KMS-11 (cell line): ENCODE data around the gene IL1RN.

Experiments
- H2AFZ ChIP-seq: fragments of 200-600 bp; sonication (generic); 2 replicates; pipeline ENCODE4 v1.6.1; 2016; ENCODE audit warnings: antibody characterized with exemption, mixed run types, low read depth
- H3K27ac ChIP-seq: fragments of 200-600 bp; sonication (generic); 2 replicates; pipeline ENCODE4 v1.6.1; 2016; ENCODE audit warnings: mild to moderate bottlenecking, mixed run types
- H3K27me3 ChIP-seq: fragments of 200-600 bp; sonication (generic); 2 replicates; pipeline ENCODE4 v1.6.1; 2017; ENCODE audit warnings: mild to moderate bottlenecking, low read depth, mixed run types, moderate library complexity; ENCODE audit not compliant: insufficient read depth
- H3K36me3 ChIP-seq: fragments of 200-600 bp; sonication (generic); 2 replicates; pipeline ENCODE4 v1.6.1; 2017; ENCODE audit warnings: mild to moderate bottlenecking, mixed run types; ENCODE audit not compliant: insufficient read depth
- H3K4me1 ChIP-seq: fragments of 200-600 bp; sonication (generic); 2 replicates; pipeline ENCODE4 v1.6.1; 2016; ENCODE audit warnings: mild to moderate bottlenecking, low read depth, mixed run types; ENCODE audit not compliant: poor library complexity, severe bottlenecking
- H3K4me2 ChIP-seq: fragments of 200-600 bp; sonication (generic); 2 replicates; pipeline ENCODE4 v1.7.0; 2016; ENCODE audit warnings: mild to moderate bottlenecking, mixed run types
- H3K4me3 ChIP-seq: fragments of 200-600 bp; sonication (generic); IDR thresholded peaks from 2 replicates; pipeline ENCODE4 v1.6.1; 2017; ENCODE audit warnings: low read depth, low read length, mixed read lengths; ENCODE audit not compliant: insufficient read depth
- H3K79me2 ChIP-seq: fragments of 200-600 bp; sonication (generic); 2 replicates; pipeline ENCODE4 v1.6.1; 2016; ENCODE audit warnings: low read depth, mixed run types; ENCODE audit not compliant: insufficient read depth
- H3K9ac ChIP-seq: fragments of 200-600 bp; sonication (generic); 2 replicates; pipeline ENCODE4 v1.6.1; 2016; ENCODE audit warnings: mild to moderate bottlenecking, mixed run types
- H4K20me1 ChIP-seq: fragments of 200-600 bp; sonication (generic); 2 replicates; pipeline ENCODE4 v1.6.1; 2016; ENCODE audit warnings: mild to moderate bottlenecking, mixed run types; ENCODE audit not compliant: insufficient read depth
- CTCF ChIP-seq: fragments of 200-600 bp; sonication (generic); conservative IDR thresholded peaks from 2 replicates; pipeline ENCODE4 v1.6.1; 2017; ENCODE audit warnings: low read depth, mild to moderate bottlenecking, antibody characterized with exemption, low read length, moderate library complexity, mixed read lengths

Gene IL1RN

DNA sequence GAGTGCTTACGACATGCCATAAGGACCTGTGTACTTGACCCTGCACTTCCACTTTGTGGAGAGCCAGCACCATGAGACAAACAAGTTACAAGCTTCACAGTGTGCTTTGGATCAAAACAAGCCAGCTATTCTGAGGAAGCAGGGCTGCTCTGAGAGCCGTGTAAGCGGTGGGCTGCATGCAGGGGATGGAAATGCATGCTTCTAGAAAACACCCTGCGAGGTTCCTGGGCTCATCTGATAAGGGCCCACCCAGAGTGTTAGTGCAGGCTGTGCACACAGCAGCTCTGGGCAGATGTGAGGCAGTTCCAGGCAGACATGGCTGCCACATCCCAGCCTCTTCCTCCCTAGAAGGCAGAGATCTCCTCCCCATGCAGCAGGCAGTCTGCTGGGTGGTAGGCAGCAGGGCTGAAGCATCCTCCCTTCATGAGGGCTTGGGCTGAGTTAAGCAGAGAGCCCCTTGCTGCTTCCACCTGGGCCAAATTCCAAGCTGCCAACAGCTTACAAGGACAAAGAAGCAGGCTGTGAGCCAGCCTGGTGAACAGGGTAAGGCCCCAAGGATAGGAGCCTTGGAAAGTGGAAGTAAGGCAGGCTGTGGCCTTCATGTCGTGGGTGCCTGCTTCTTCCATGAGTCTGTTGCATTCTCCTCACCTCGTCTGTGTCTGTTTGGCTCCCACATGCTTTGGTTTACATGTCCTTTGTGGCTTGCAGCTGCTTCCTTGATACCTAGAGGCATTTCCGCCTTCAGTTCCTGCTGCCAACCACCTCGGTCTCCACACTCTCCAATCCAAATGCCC is 54.1 kb downstream of the IL1RN start:
- no peak overlapping the region for H3K4me2 ChIP-seq

GRCh38 chr2:113182471-113183260 is 55.3 kb downstream of the IL1RN start:
- Histone ChIP-seq H3K4me1 (no peaks in the 10 kb centered on the region), H3K4me3 (no peak overlapping the region), H2AFZ (no peak overlapping the region), H3K27ac (no peak overlapping the region), H3K36me3 (no peaks in the 10 kb centered on the region), H3K9ac (no peak overlapping the region), H3K79me2 (no peaks in the 10 kb centered on the region), H4K20me1 (no peaks in the 10 kb centered on the region), H3K27me3 (no peaks in the 10 kb centered on the region), H3K4me2 (no peak overlapping the region)
- TF ChIP-seq CTCF = no peak

More for the DNA sequence above, 54.1 kb downstream of the IL1RN start:
- no peak for TF ChIP-seq CTCF
- Histone ChIP-seq H4K20me1 (no peaks in the 10 kb centered on the region), H3K4me1 (no peaks in the 10 kb centered on the region), H3K27ac (no peak overlapping the region), H3K36me3 (no peaks in the 10 kb centered on the region), H2AFZ (no peak overlapping the region), H3K4me3 (no peak overlapping the region), H3K9ac (no peak overlapping the region), H3K27me3 (no peaks in the 10 kb centered on the region), H3K79me2 (no peaks in the 10 kb centered on the region)

DNA sequence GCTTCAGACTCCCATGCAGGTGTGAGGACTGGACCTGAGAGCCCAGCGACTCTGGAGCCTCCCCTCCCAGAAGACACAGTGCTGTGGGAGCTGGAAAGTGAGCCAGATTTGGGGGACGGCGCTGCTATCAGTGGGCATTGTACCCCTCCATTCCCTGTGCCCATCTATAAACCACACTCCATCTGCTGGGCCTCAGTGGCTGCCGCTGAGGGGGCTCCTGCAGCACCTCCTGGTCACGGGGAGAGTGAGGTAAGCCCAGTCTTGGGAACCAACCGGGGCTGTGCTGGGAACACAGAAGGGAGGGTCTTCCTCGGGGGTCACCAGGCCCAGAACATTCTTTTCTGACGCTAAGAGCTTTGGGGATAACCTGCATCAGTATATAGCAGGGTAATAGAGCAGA is 55.9 kb downstream of the IL1RN start:
- Histone ChIP-seq H3K9ac (no peak overlapping the region), H3K4me3 (no peak overlapping the region), H3K27me3 (no peaks in the 10 kb centered on the region), H3K27ac (no peak overlapping the region), H3K79me2 (no peaks in the 10 kb centered on the region), H2AFZ (no peak overlapping the region), H3K4me1 (no peaks in the 10 kb centered on the region), H4K20me1 (no peaks in the 10 kb centered on the region), H3K36me3 (no peaks in the 10 kb centered on the region), H3K4me2 (no peak overlapping the region)
- TF ChIP-seq CTCF = no peak
